HG02763 (cell line): Measurements from ENCODE around the gene CLEC16A.
"Not testable (repeated sequence)": the region's sequence is repeated elsewhere in the genome, so short reads cannot be mapped to it uniquely, and the experiment has no call there.

ENCODE experiments used
- ATAC-seq: cut with Tn5 transposase; IDR thresholded peaks from one replicate; pipeline ENCODE4 v1.9.1; 2021; ENCODE audit warnings: mild to moderate bottlenecking, moderate library complexity; ENCODE audit not compliant: unreplicated experiment

CLEC16A gene

GRCh38 chr16:10923146-10923649 is 21.2 kb upstream of the CLEC16A start:
- no peak for ATAC-seq

GRCh38 chr16:10923650-10924214 is 20.6 kb upstream of the CLEC16A start:
- no peak for ATAC-seq

GRCh38 chr16:10925285-10925684 is 19.1 kb upstream of the CLEC16A start:
- not testable (repeated sequence) for ATAC-seq

- ATAC-seq: no peak
Observed at GRCh38 chr16:10926094-10926493, 18.3 kb upstream of the CLEC16A start.

- ATAC-seq: no peak
Observed at GRCh38 chr16:10926867-10927266, 17.5 kb upstream of the CLEC16A start.

GRCh38 chr16:10927497-10928112 is 16.8 kb upstream of the CLEC16A start:
- ATAC-seq: no peak

- not testable (repeated sequence) for ATAC-seq
Observed at GRCh38 chr16:10929097-10929496, 15.3 kb upstream of the CLEC16A start.

- no peak for ATAC-seq
Observed at GRCh38 chr16:10929853-10930754, 14.3 kb upstream of the CLEC16A start.

GRCh38 chr16:10930755-10931093 is 13.6 kb upstream of the CLEC16A start:
- no peak for ATAC-seq

GRCh38 chr16:10931134-10931533 is 13.2 kb upstream of the CLEC16A start:
- ATAC-seq: no peak

GRCh38 chr16:10931977-10932632 is 12.3 kb upstream of the CLEC16A start:
- no peak for ATAC-seq

GRCh38 chr16:10932959-10933710 is 11.2 kb upstream of the CLEC16A start:
- no peak for ATAC-seq

GRCh38 chr16:10933865-10934264 is 10.5 kb upstream of the CLEC16A start:
- ATAC-seq: no peak

- no peak for ATAC-seq
Observed at GRCh38 chr16:10934325-10935107, 9.8 kb upstream of the CLEC16A start.

GRCh38 chr16:10935226-10935915 is 9.0 kb upstream of the CLEC16A start:
- no peak for ATAC-seq

GRCh38 chr16:10936272-10936984 is 7.9 kb upstream of the CLEC16A start:
- no peak for ATAC-seq

- no peak for ATAC-seq
Observed at GRCh38 chr16:10937068-10937859, 7.1 kb upstream of the CLEC16A start.

- ATAC-seq: no peak
Observed at GRCh38 chr16:10938321-10938720, 6.0 kb upstream of the CLEC16A start.
